Measurements from ENCODE around the gene JAKMIP1.

GRCh38 chr4:5984843-5985242, 215.5 kb downstream of the JAKMIP1 start:
- TF ChIP-seq CTCF (IDR thresholded peaks at IDR 0.05) (no peak), POLR2A (IDR thresholded peaks at IDR 0.05) (no peak)

Data from esophagus squamous epithelium (tissue), 4 donors.